ENCODE data around the gene ZNF519. TPM values are rescaled to one million over a fixed set of nuclear protein-coding genes. Genes with fewer than 3 reads are reported as not detected.

Gene ZNF519
- total RNA-seq, 4 donors from 2014 or later, result 3.0 to 11.2 (median 5.2) TPM

DNA sequence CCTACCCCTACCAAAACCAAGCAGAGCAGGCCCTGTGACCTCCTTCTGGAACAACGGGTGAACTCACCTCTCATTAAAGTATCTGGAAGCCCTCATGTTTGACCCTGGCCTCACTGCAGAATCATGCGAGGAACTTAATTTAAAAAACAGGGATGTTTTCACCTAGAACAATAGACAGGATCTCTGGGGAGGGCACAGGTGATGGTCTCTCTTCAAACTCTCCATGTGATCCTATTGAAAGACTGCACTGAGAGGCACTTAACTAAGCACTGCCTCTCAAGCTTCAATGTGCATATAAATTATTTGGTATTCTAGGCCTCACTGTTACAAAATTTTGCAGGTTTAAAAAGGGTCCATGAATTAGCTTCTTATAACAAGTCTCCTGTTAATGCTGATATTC, 7.5 kb downstream of the ZNF519 start:
- H3K27ac ChIP-seq (replicated peaks in 1 of 4), result no peak overlapping the region
- no peak for TF ChIP-seq POLR2A (IDR thresholded peaks at IDR 0.05; ENCODE audit: low read depth)
- TF ChIP-seq EP300 (IDR thresholded peaks at IDR 0.05), result no peak
- TF ChIP-seq, protein P1, sequence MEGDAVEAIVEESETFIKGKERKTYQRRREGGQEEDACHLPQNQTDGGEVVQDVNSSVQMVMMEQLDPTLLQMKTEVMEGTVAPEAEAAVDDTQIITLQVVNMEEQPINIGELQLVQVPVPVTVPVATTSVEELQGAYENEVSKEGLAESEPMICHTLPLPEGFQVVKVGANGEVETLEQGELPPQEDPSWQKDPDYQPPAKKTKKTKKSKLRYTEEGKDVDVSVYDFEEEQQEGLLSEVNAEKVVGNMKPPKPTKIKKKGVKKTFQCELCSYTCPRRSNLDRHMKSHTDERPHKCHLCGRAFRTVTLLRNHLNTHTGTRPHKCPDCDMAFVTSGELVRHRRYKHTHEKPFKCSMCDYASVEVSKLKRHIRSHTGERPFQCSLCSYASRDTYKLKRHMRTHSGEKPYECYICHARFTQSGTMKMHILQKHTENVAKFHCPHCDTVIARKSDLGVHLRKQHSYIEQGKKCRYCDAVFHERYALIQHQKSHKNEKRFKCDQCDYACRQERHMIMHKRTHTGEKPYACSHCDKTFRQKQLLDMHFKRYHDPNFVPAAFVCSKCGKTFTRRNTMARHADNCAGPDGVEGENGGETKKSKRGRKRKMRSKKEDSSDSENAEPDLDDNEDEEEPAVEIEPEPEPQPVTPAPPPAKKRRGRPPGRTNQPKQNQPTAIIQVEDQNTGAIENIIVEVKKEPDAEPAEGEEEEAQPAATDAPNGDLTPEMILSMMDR (IDR thresholded peaks at IDR 0.05), result no peak
- TF ChIP-seq POLR2AphosphoS5 (IDR thresholded peaks at IDR 0.05), result no peak
- H3K9me3 ChIP-seq, result no peaks in the 10 kb centered on the region
- H3K27me3 ChIP-seq, result no peaks in the 10 kb centered on the region
- H3K36me3 ChIP-seq, result peaks cover 0 to 6% (median 0%) of the 10 kb centered on the region in 4 donors
- 83% methylated on average over 2 of the region's 2 CpGs for WGBS
- intact Hi-C loops (cut with DNase I), result no loop called here
- H3K4me1 ChIP-seq, result no peaks in the 10 kb centered on the region
- no peak overlapping the region for H3K4me3 ChIP-seq
- no peak for DNase-seq (ENCODE audit: extremely low spot score)

DNA sequence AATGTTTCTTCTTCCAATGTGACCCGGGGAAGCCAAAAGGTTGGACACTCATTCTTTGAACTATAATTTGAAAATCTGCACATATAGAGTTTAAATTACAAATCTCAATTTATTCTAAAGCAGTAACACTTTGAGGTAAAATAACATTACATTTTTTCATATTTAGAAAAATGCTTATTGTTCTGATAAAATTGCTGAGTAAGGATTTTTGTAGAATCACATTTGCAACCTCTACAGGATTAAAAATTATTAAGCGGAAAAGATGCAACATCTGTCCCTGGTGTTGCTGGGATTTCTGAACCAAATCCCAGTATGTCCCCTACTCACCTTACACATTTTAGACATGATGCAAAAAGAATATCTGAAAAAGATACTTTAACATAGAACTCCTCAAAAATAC, 10.1 kb downstream of the ZNF519 start:
- Histone ChIP-seq H3K4me3 (no peak overlapping the region), H3K4me1 (no peaks in the 10 kb centered on the region), H3K27ac (replicated peaks in 1 of 4) (no peak overlapping the region), H3K36me3 (peaks cover 0 to 11% (median 0%) of the 10 kb centered on the region in 4 donors), H3K9me3 (no peaks in the 10 kb centered on the region), H3K27me3 (no peaks in the 10 kb centered on the region)
- WGBS, result 97% methylated on average over 2 of the region's 2 CpGs
- intact Hi-C loops (cut with DNase I), result no loop called here
- no peak for DNase-seq (ENCODE audit: extremely low spot score)
- TF ChIP-seq POLR2A (IDR thresholded peaks at IDR 0.05; ENCODE audit: low read depth) (no peak), EP300 (IDR thresholded peaks at IDR 0.05) (no peak), POLR2AphosphoS5 (IDR thresholded peaks at IDR 0.05) (no peak)
- TF ChIP-seq, protein P1 (IDR thresholded peaks at IDR 0.05), result no peak

DNA sequence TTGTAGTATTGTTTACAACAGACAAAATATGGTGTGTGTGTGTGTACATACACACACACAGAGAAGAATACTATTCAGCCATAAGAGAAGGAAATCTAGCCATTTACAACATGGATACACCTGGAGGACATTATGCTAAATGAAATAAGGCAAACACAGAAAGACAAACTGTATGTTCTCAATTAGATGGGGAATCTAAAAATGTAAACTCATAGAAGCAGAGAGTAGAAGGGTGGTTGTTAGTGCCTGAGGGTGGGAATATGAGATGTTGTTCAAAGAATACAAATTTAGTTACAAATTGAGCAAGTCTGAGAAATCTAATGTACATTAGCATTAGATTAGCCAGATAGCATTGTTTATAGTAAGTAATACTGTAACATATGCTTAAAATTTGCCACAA, 11.3 kb downstream of the ZNF519 start:
- intact Hi-C loops (cut with DNase I), result no loop called here
- Histone ChIP-seq H3K27ac (replicated peaks in 1 of 4) (no peak overlapping the region), H3K4me1 (no peaks in the 10 kb centered on the region), H3K36me3 (peaks cover 0 to 11% (median 0%) of the 10 kb centered on the region in 4 donors), H3K9me3 (peaks cover 0 to 5% (median 0%) of the 10 kb centered on the region in 4 donors), H3K4me3 (no peak overlapping the region), H3K27me3 (no peaks in the 10 kb centered on the region)
- no peak for DNase-seq (ENCODE audit: extremely low spot score)
- TF ChIP-seq EP300 (IDR thresholded peaks at IDR 0.05) (no peak), POLR2AphosphoS5 (IDR thresholded peaks at IDR 0.05) (no peak), POLR2A (IDR thresholded peaks at IDR 0.05; ENCODE audit: low read depth) (no peak)
- TF ChIP-seq, protein P1 (IDR thresholded peaks at IDR 0.05), result no peak

DNA sequence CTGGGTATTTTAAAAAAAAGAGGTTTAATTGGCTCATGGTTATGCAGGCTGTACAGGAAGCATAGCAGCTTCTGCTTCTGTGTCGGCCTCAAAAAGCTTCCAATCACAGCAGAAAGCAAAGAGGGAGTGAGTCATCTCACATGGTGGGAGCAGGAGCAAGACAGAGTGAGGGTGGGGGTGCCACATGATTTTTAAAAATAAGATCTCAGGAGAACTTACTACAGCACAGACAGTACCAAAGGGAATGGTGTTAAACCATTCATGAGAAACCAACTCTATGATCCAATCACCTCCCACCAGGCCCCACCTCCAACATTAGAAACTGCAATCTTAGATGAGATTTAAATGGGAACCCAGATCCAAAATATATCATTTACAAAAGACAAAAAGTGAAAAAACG, 14.6 kb downstream of the ZNF519 start:
- WGBS, result 82% methylated on average over 2 of the region's 2 CpGs
- Histone ChIP-seq H3K27ac (replicated peaks in 1 of 4) (no peak overlapping the region), H3K4me3 (no peak overlapping the region), H3K4me1 (no peaks in the 10 kb centered on the region), H3K36me3 (peaks cover 0 to 8% (median 0%) of the 10 kb centered on the region in 4 donors), H3K9me3 (peaks cover 0 to 6% (median 2%) of the 10 kb centered on the region in 4 donors), H3K27me3 (no peaks in the 10 kb centered on the region)
- intact Hi-C loops (cut with DNase I), result no loop called here
- TF ChIP-seq, protein P1 (IDR thresholded peaks at IDR 0.05), result no peak
- TF ChIP-seq EP300 (IDR thresholded peaks at IDR 0.05) (no peak), POLR2A (IDR thresholded peaks at IDR 0.05; ENCODE audit: low read depth) (no peak), POLR2AphosphoS5 (IDR thresholded peaks at IDR 0.05) (no peak)
- DNase-seq (ENCODE audit: extremely low spot score), result no peak

DNA sequence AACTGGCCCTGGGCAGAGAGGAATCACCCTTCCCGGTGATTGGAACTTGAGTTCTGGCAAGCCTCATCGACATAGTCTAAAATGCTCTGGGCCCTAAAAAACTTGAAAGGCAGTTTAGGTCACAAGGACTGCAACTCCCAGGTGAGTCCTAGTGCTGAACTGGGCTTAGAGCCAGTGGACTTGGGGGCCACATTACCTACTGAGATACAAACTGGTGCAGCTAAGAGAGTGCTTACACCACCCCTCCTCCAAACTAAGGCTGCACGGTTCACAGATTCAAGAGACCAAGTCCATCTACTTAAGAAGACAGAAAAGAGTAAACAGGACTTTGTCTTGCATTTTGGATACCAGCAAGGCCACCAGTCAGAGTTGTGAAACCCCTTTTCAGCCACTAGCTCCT, 25.3 kb downstream of the ZNF519 start:
- no peak overlapping the region for H3K27ac ChIP-seq (replicated peaks in 1 of 4)
- TF ChIP-seq EP300 (IDR thresholded peaks at IDR 0.05) (no peak), POLR2AphosphoS5 (IDR thresholded peaks at IDR 0.05) (no peak), POLR2A (IDR thresholded peaks at IDR 0.05; ENCODE audit: low read depth) (no peak)
- TF ChIP-seq, protein P1 (IDR thresholded peaks at IDR 0.05), result no peak
- no peak overlapping the region for H3K4me3 ChIP-seq
- intact Hi-C loops (cut with DNase I), result no loop called here
- 92% methylated on average over 3 of the region's 3 CpGs for WGBS
- H3K9me3 ChIP-seq, result peaks cover 0 to 17% (median 7%) of the 10 kb centered on the region in 4 donors
- H3K27me3 ChIP-seq, result no peaks in the 10 kb centered on the region
- no peak for DNase-seq (ENCODE audit: extremely low spot score)
- H3K36me3 ChIP-seq, result no peaks in the 10 kb centered on the region
- no peaks in the 10 kb centered on the region for H3K4me1 ChIP-seq

Data from esophagus muscularis mucosa (tissue), 4 donors.